K562 (cell line): ENCODE data around the gene AP4S1. TPM values are rescaled to one million over a fixed set of nuclear protein-coding genes. Genes with fewer than 3 reads are reported as not detected.
A peak's percentile ranks its signal among the peaks of the same experiment; 100 is the strongest.

ENCODE experiments used
- ATAC-seq: fragments of 200-7000 bp; cut with Tn5 transposase; 3 replicates; pipeline ENCODE4 v1.9.1; 2020; ENCODE audit warnings: moderate library complexity
- BruUV-seq: library from RNA; stranded (reverse); fragments of 400-500 nt; replicated peaks from 2 replicates; lab custom pipeline; 2021; lab: Mats Ljungman, UMichigan
- CTCF ChIA-PET: fragments of 300-600 bp; formaldehyde crosslinking; extraction: SDS; loops from one replicate; lab custom pipeline; 2021; ENCODE audit warnings: low intra/inter-chr PET ratio; lab: Yijun Ruan, JAX
- POLR2A ChIA-PET: fragments of 300-600, 350-650 bp; sonication (Branson Sonifier 250); formaldehyde crosslinking; extraction: SDS; loops from one replicate; lab custom pipeline; 2021; ENCODE audit warnings: antibody characterized with exemption, inconsistent platforms; lab: Yijun Ruan, JAX
- DNase-seq, 4 experiments: peaks; one replicate each; pipeline versions ENCODE4 v3.0.0 to v3.0.0-alpha.2; 2011 to 2018; ENCODE audit warnings: low spot score in 3 of 4, mixed read lengths in 3 of 4; ENCODE audit errors: extremely low read depth in 1 of 4
- FAIRE-seq: peaks from 2 replicates; lab custom pipeline; 2011; peaks lifted over from hg19 to GRCh38; lab: Jason Lieb, UNC
- H2AFZ ChIP-seq: 2 replicates; pipeline ENCODE4 v1.6.0; 2011; ENCODE audit warnings: low read depth, low read length, control low read depth, inconsistent platforms
- H3K27ac ChIP-seq: fragments of 200-600 bp; 3 replicates; pipeline ENCODE4 v1.8.0; 2011; ENCODE audit warnings: low read depth, mild to moderate bottlenecking, control low read depth, inconsistent platforms, low read length, moderate library complexity, mixed read lengths; ENCODE audit errors: extremely low read depth
- H3K27me3 ChIP-seq, 2 experiments: fragments of 300-600 bp in 1 of 2; 2 replicates in 1 of 2; 3 replicates in 1 of 2; pipeline versions ENCODE4 v1.6.0 to v1.8.0; 2011; ENCODE audit warnings: inconsistent platforms in 2 of 2, low read length in 2 of 2, mild to moderate bottlenecking in 1 of 2, mixed read lengths in 1 of 2, moderate library complexity in 1 of 2; ENCODE audit not compliant: control insufficient read depth in 2 of 2, insufficient read depth in 2 of 2
- H3K36me3 ChIP-seq: fragments of 300-600 bp; 3 replicates; pipeline ENCODE4 v1.8.0; 2011; ENCODE audit warnings: mild to moderate bottlenecking, low read length, inconsistent platforms; ENCODE audit not compliant: control insufficient read depth, insufficient read depth
- H3K4me1 ChIP-seq, 2 experiments: fragments of 200-600 bp in 1 of 2; replicated peaks in 1 of 2; 2 replicates in 1 of 2; 3 replicates in 1 of 2; pipeline versions ENCODE4 v1.5.1 to v1.8.0; 2011; ENCODE audit warnings: inconsistent platforms in 2 of 2, low read length in 2 of 2, mild to moderate bottlenecking in 1 of 2, mixed read lengths in 1 of 2, moderate library complexity in 1 of 2; ENCODE audit not compliant: control insufficient read depth in 2 of 2, insufficient read depth in 2 of 2
- H3K4me2 ChIP-seq: 2 replicates; pipeline ENCODE4 v1.6.1; 2011; ENCODE audit warnings: low read length, control low read depth, inconsistent platforms, mixed read lengths; ENCODE audit not compliant: insufficient read depth
- H3K4me3 ChIP-seq: fragments of 200-600 bp; sonication (generic), shearing (Covaris generic); 2 replicates; pipeline ENCODE4 v1.5.1; 2016; ENCODE audit warnings: control low read depth, inconsistent platforms
- H3K79me2 ChIP-seq: fragments of 200-600 bp; 3 replicates; pipeline ENCODE4 v1.8.0; 2011; ENCODE audit warnings: low read length, inconsistent platforms; ENCODE audit not compliant: control insufficient read depth, insufficient read depth
- H3K9ac ChIP-seq, 2 experiments: 2 replicates each; pipeline versions ENCODE4 v1.6.0 to v1.6.1; 2011; ENCODE audit warnings: low read depth in 2 of 2, low read length in 2 of 2, control low read depth in 1 of 2, inconsistent platforms in 1 of 2, mild to moderate bottlenecking in 1 of 2, mixed read lengths in 1 of 2; ENCODE audit not compliant: insufficient read depth in 1 of 2
- H3K9me1 ChIP-seq: one replicate; pipeline ENCODE4 v1.6.0; 2011; ENCODE audit warnings: inconsistent platforms, mild to moderate bottlenecking, low read length, moderate library complexity; ENCODE audit not compliant: control insufficient read depth, insufficient read depth
- H3K9me3 ChIP-seq: replicated peaks from 2 replicates; pipeline ENCODE4 v1.5.1; 2011; ENCODE audit warnings: low read depth, low read length, inconsistent platforms; ENCODE audit not compliant: control insufficient read depth, insufficient read depth
- H4K20me1 ChIP-seq: replicated peaks from 2 replicates; pipeline ENCODE4 v1.6.1; 2011; ENCODE audit warnings: low read length, inconsistent platforms, mixed read lengths; ENCODE audit not compliant: control insufficient read depth, insufficient read depth
- ARID2 ChIP-seq: fragments of 450-650 bp; IDR thresholded peaks from 2 replicates; pipeline ENCODE4 v1.6.1; 2017; ENCODE audit warnings: antibody characterized with exemption, mild to moderate bottlenecking
- ETV6 ChIP-seq, 3 experiments: fragments of 150-350 bp in 1 of 3; sonication (generic) in 1 of 3; formaldehyde crosslinking in 1 of 3; IDR thresholded peaks; 2 replicates each; pipeline versions ENCODE4 v1.6.1 to v1.8.0; 2014 to 2022; ENCODE audit warnings: borderline replicate concordance in 2 of 3, low read depth in 2 of 3, antibody characterized with exemption in 1 of 3, low read length in 1 of 3, mild to moderate bottlenecking in 1 of 3, missing genetic modification reagents in 1 of 3
- EZH2 ChIP-seq: IDR thresholded peaks from 2 replicates; pipeline ENCODE4 v1.6.1; 2012; ENCODE audit warnings: low read depth, mild to moderate bottlenecking, inconsistent platforms, low read length, borderline replicate concordance
- FOXA3 ChIP-seq, 2 experiments: fragments of 450-650 bp in 1 of 2; sonication (generic) in 1 of 2; formaldehyde crosslinking; IDR thresholded peaks in 1 of 2; conservative IDR thresholded peaks in 1 of 2; 2 replicates each; pipeline versions ENCODE4 v1.4.0 to v1.8.0; 2020 to 2022; ENCODE audit warnings: mild to moderate bottlenecking in 2 of 2, missing genetic modification reagents in 1 of 2
- FOXJ3 ChIP-seq: sonication (generic); formaldehyde crosslinking; IDR thresholded peaks from 2 replicates; pipeline ENCODE4 v1.4.0; 2020; ENCODE audit warnings: mild to moderate bottlenecking, missing genetic modification reagents
- GATAD2B ChIP-seq: fragments of 450-650 bp; IDR thresholded peaks from 2 replicates; pipeline ENCODE4 v1.6.1; 2017; ENCODE audit warnings: mild to moderate bottlenecking, borderline replicate concordance
- GTF2E2 ChIP-seq: fragments of 200-800 bp; sonication (Bioruptor generic); IDR thresholded peaks from 2 replicates; pipeline ENCODE4 v1.6.1; 2016; ENCODE audit warnings: missing genetic modification characterization, missing compliant biosample characterization
- KLF13 ChIP-seq: fragments of 450-650 bp; IDR thresholded peaks from 2 replicates; pipeline ENCODE4 v1.6.1; 2016; ENCODE audit warnings: missing genetic modification characterization, low read depth, mild to moderate bottlenecking, missing compliant biosample characterization, moderate library complexity, borderline replicate concordance
- MAFF ChIP-seq: IDR thresholded peaks from 2 replicates; pipeline ENCODE4 v1.6.1; 2012; ENCODE audit warnings: low read length, improper control_type of control experiment
- NELFE ChIP-seq: IDR thresholded peaks from 2 replicates; pipeline ENCODE4 v1.6.1; 2011; ENCODE audit warnings: mild to moderate bottlenecking; ENCODE audit not compliant: insufficient read depth, insufficient read length
- POU5F1 ChIP-seq: fragments of 150-350 bp; IDR thresholded peaks from 2 replicates; pipeline ENCODE4 v1.6.1; 2014; ENCODE audit warnings: borderline replicate concordance, low read length, low read depth, mild to moderate bottlenecking; ENCODE audit not compliant: partially characterized antibody
- SMAD1 ChIP-seq: fragments of 150-350 bp; IDR thresholded peaks from 2 replicates; pipeline ENCODE4 v1.6.1; 2014; ENCODE audit warnings: low read length, low read depth; ENCODE audit not compliant: partially characterized antibody
- ZC3H11A ChIP-seq: IDR thresholded peaks from 2 replicates; pipeline ENCODE4 v1.6.1; 2012; ENCODE audit warnings: low read depth, low read length, improper control_type of control experiment
- ZNF695 ChIP-seq: fragments of 450-650 bp; formaldehyde crosslinking; IDR thresholded peaks from 2 replicates; pipeline ENCODE4 v1.4.0; 2020; ENCODE audit warnings: mild to moderate bottlenecking, moderate library complexity
- whole genome bisulfite sequencing: fragments of 100-300 bp; shearing (Covaris generic); methylation state at CpG from one replicate; pipeline ENCODE4 v1.1.6; 2016; ENCODE audit warnings: low coverage, mixed read lengths; ENCODE audit not compliant: insufficient coverage; ENCODE audit errors: missing lambda C conversion rate; 5-methylcytosine and 5-hydroxymethylcytosine counted together
- in situ Hi-C: fragments of 300-500 bp; cut with MboI; formaldehyde crosslinking; loops from 4 replicates; pipeline ENCODE4 v1.15.0; 2018; ENCODE audit warnings: inconsistent platforms, mixed read lengths
- intact Hi-C: fragments of 100-400 bp; cut with micrococcal nuclease; formaldehyde crosslinking; loops from 2 replicates; pipeline ENCODE4 v1.14.2; 2022
- polyA plus RNA-seq, 8 experiments: library from polyadenylated mRNA; depleted of rRNA in 4 of 8; stranded (reverse) in 5 of 8; unstranded in 3 of 8; fragments of >200 nt; fragmentation: Nextera tagmentation in 2 of 8; fragmentation: Illumina TruSeq in 1 of 8; extraction: Ambion mirVana in 2 of 8; extraction: Trizol in 1 of 8; gene quantifications; 2 replicates each; pipeline versions ENCODE4 v1.2.1 to v1.2.3, GENCODE V29; 2011 to 2014; ENCODE audit warnings: inconsistent platforms in 1 of 8, missing spikeins in 1 of 8
- total RNA-seq, 7 experiments: library from RNA; depleted of rRNA in 6 of 7; stranded (reverse); fragments of >200 nt in 6 of 7; fragmentation: Illumina TruSeq in 2 of 7; extraction: Trizol in 2 of 7; gene quantifications; 2 replicates each; pipeline versions ENCODE4 v1.2.1 to v1.2.3, GENCODE V29; 2011 to 2021; ENCODE audit warnings: low replicate concordance in 1 of 7
- TF ChIP-seq, protein P1 (sequence below): fragments of 250-450 bp; sonication (Bioruptor Pico); IDR thresholded peaks from 2 replicates; pipeline ENCODE4 v1.5.0; 2020; ENCODE audit warnings: mild to moderate bottlenecking
- TF ChIP-seq, protein P2 (sequence below): fragments of 450-650 bp; IDR thresholded peaks from 2 replicates; pipeline ENCODE4 v1.6.1; 2016; ENCODE audit warnings: antibody characterized with exemption
- TF ChIP-seq, protein P3 (sequence below), 3 experiments: IDR thresholded peaks in 2 of 3; conservative IDR thresholded peaks in 1 of 3; 2 replicates each; pipeline ENCODE4 v1.5.1; 2011 to 2012; ENCODE audit warnings: low read length in 3 of 3, mild to moderate bottlenecking in 3 of 3, control low read depth in 2 of 3, improper control_type of control experiment in 1 of 3, inconsistent platforms in 1 of 3, low read depth in 1 of 3, mixed read lengths in 1 of 3, moderate library complexity in 1 of 3; ENCODE audit not compliant: insufficient read depth in 2 of 3

AP4S1 gene
- total and polyA plus RNA-seq, 9 of the 15 experiments (the other 6 are each of a cell fraction or from before 2014, with no cell fraction given), result 3.7 to 7.8 (median 5.9) TPM

DNA sequence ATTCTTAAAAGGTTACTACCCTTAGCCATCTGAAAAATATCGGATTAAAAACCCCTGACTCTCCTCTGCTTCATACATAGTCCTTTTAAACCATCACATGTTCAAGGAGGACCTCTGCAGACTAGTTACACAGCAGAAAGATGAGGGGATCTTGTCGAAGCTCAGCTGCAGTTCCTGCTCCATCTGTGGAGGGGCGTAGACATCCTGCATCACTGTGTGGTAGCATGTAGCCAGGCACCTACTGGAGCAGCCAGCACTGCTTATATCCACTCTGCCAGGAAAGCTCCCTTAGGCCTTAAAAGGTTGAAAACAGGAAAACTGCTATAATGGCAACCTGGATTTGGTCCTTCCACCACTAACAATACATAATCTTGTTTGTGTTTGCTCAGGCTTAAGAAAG lies 58.3 kb downstream of the AP4S1 start (continued):
- no peak for TF ChIP-seq GATAD2B
- TF ChIP-seq ARID2, result no peak
- TF ChIP-seq ZC3H11A, result no peak
- no peak for TF ChIP-seq EZH2
- TF ChIP-seq FOXJ3 (CRISPR knock-in tag), result no peak
- TF ChIP-seq, protein P1, sequence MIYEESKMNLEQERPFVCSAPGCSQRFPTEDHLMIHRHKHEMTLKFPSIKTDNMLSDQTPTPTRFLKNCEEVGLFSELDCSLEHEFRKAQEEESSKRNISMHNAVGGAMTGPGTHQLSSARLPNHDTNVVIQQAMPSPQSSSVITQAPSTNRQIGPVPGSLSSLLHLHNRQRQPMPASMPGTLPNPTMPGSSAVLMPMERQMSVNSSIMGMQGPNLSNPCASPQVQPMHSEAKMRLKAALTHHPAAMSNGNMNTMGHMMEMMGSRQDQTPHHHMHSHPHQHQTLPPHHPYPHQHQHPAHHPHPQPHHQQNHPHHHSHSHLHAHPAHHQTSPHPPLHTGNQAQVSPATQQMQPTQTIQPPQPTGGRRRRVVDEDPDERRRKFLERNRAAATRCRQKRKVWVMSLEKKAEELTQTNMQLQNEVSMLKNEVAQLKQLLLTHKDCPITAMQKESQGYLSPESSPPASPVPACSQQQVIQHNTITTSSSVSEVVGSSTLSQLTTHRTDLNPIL (CRISPR knock-in tag), result no peak
- TF ChIP-seq FOXA3 (CRISPR knock-in tag; conservative IDR thresholded peaks at IDR 0.05 in 1 of 2, IDR thresholded peaks at IDR 0.05 in 1 of 2), result no peak
- no peak for TF ChIP-seq GTF2E2 (tag)

DNA sequence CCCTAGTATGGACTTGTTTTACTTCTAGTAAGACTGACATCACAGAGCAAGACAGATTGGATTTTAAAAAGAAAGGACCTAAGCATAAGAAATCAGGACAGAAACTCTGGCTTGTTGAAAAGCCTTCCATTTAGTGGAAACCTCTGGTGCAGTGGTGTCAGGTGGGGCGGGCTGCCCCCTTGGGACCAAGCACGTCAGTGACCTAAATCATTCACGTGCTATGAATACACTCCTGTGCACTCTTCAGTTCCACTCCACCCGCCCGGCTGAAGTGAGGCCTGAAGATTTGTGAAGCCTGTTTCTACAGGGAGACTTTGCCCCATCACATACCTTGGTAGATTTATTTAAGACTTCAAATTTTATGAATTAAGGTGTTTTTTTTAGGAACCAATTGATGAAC lies 58.9 kb downstream of the AP4S1 start:
- FAIRE-seq, result peak; percentile 57
- Histone ChIP-seq H3K36me3 (no peaks in the 10 kb centered on the region), H3K4me2 (no peak overlapping the region), H3K9ac (no peak overlapping the region), H2AFZ (no peak overlapping the region), H3K9me1 (no peaks in the 10 kb centered on the region), H4K20me1 (no peaks in the 10 kb centered on the region), H3K4me3 (no peak overlapping the region), H3K27ac (no peak overlapping the region), H3K4me1 (peaks cover 0 to 6% of the 10 kb centered on the region in 2 experiments; a peak in 3 of 5 replicates), H3K79me2 (no peaks in the 10 kb centered on the region), H3K9me3 (no peaks in the 10 kb centered on the region), H3K27me3 (no peaks in the 10 kb centered on the region)
- peak; percentile 19 to 41 (median 37) for DNase-seq
- intact Hi-C loops, result loop anchor here (5.0 to 10.0 kb wide), 3 partner anchors 177 to 270 kb away; no protein-coding TSS in a partner anchor
- ATAC-seq, result peak; percentile 87
- in situ Hi-C loops, result loop anchor here (5.0 kb wide), 1 partner anchor 102 kb away; no protein-coding TSS in a partner anchor
- CTCF ChIA-PET, result no interaction called here
- POLR2A ChIA-PET, result interaction anchor here (1.0 kb wide), 1 partner anchor 58 kb away, joined by 5 read pairs; the partner anchor contains the start of genes AP4S1 and STRN3
- WGBS, result 42% methylated on average over 5 of the region's 5 CpGs
- BruUV-seq, result no TSS peak
- TF ChIP-seq, protein P2, sequence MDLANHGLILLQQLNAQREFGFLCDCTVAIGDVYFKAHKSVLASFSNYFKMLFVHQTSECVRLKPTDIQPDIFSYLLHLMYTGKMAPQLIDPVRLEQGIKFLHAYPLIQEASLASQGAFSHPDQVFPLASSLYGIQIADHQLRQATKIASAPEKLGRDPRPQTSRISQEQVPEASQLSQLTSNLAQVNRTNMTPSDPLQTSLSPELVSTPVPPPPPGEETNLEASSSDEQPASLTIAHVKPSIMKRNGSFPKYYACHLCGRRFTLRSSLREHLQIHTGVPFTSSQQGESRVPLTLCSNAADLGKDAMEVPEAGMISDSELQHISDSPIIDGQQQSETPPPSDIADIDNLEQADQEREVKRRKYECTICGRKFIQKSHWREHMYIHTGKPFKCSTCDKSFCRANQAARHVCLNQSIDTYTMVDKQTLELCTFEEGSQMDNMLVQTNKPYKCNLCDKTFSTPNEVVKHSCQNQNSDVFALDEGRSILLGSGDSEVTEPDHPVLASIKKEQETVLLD, result no peak
- TF ChIP-seq, protein P3, sequence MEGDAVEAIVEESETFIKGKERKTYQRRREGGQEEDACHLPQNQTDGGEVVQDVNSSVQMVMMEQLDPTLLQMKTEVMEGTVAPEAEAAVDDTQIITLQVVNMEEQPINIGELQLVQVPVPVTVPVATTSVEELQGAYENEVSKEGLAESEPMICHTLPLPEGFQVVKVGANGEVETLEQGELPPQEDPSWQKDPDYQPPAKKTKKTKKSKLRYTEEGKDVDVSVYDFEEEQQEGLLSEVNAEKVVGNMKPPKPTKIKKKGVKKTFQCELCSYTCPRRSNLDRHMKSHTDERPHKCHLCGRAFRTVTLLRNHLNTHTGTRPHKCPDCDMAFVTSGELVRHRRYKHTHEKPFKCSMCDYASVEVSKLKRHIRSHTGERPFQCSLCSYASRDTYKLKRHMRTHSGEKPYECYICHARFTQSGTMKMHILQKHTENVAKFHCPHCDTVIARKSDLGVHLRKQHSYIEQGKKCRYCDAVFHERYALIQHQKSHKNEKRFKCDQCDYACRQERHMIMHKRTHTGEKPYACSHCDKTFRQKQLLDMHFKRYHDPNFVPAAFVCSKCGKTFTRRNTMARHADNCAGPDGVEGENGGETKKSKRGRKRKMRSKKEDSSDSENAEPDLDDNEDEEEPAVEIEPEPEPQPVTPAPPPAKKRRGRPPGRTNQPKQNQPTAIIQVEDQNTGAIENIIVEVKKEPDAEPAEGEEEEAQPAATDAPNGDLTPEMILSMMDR (IDR thresholded peaks at IDR 0.05 in 2 of 3, conservative IDR thresholded peaks at IDR 0.05 in 1 of 3; ENCODE audit: insufficient read depth in 2 of 3, low read depth in 1 of 3, low read length in 3 of 3), result peak; percentile 33 to 43 (median 40)
- TF ChIP-seq POU5F1 (no peak), MAFF (no peak), ETV6 (IDR thresholded peaks at IDR 0.05; ENCODE audit: borderline replicate concordance in 1 of 2, low read depth in 2 of 2, low read length in 1 of 2) (no peak), ETV6 (CRISPR knock-in tag; IDR thresholded peaks at IDR 0.05; ENCODE audit: borderline replicate concordance) (no peak), ZNF695 (CRISPR knock-in tag) (no peak), NELFE (no peak), SMAD1 (no peak), KLF13 (tag) (no peak)
